Lung microvascular endothelial cell (primary cell): Measurements from ENCODE around the gene OLFML3. TPM values are rescaled to one million over a fixed set of nuclear protein-coding genes. Genes with fewer than 3 reads are reported as not detected.
A peak's percentile ranks its signal among the peaks of the same experiment; 100 is the strongest.

Experiments
- DNase-seq, 2 donors: peaks; one replicate each; pipeline versions ENCODE4 v3.0.0 to v3.0.0-alpha.2; 2010; ENCODE audit warnings: low read depth in 2 of 2
- total RNA-seq: library from RNA; depleted of rRNA; stranded (reverse); fragments of >200 nt; gene quantifications from 2 replicates; pipeline ENCODE4 v1.2.1, GENCODE V29; 2014

Gene OLFML3, protein sequence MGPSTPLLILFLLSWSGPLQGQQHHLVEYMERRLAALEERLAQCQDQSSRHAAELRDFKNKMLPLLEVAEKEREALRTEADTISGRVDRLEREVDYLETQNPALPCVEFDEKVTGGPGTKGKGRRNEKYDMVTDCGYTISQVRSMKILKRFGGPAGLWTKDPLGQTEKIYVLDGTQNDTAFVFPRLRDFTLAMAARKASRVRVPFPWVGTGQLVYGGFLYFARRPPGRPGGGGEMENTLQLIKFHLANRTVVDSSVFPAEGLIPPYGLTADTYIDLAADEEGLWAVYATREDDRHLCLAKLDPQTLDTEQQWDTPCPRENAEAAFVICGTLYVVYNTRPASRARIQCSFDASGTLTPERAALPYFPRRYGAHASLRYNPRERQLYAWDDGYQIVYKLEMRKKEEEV
- 5.8 and 8.7 TPM in 2 replicates for total RNA-seq

DNA sequence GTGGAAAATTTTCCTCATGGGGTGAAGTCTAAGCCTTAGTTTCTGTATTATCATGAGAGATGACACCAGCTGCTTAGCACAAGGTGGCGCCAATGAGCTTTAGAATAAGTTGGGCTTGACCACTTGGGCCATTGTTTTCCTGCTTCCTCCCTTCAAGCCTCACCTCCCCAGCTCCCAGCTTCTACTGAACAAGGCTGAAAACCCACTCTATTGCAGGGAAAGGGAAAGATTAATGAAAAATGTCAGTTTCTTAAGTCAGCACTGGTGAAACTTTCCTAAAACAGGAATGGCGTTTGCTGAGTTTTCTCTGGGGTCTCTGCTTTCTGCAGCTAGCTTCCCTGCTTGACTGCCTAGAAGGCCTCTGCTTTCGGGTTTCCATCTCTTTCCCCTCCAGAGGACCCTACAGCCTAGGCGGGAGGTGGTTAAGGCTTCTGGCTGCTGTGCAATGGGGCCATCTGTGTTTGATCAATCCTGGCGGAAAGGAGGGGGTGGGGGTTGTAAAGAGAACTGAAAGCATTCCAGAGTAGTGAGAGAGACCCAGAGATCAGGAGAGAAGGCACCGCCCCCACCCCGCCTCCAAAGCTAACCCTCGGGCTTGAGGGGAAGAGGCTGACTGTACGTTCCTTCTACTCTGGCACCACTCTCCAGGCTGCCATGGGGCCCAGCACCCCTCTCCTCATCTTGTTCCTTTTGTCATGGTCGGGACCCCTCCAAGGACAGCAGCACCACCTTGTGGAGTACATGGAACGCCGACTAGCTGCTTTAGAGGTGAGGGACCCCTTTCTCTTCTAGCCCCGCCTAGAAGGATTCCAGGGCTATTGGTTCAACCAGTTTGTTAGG, at the start of gene OLFML3:
OLFML3 (plus strand) TSS at position 612 of the 840 bp plus-strand sequence; CDS start at position 655, 43 bp downstream.
- peak; percentile 91 to 92 for DNase-seq

DNA sequence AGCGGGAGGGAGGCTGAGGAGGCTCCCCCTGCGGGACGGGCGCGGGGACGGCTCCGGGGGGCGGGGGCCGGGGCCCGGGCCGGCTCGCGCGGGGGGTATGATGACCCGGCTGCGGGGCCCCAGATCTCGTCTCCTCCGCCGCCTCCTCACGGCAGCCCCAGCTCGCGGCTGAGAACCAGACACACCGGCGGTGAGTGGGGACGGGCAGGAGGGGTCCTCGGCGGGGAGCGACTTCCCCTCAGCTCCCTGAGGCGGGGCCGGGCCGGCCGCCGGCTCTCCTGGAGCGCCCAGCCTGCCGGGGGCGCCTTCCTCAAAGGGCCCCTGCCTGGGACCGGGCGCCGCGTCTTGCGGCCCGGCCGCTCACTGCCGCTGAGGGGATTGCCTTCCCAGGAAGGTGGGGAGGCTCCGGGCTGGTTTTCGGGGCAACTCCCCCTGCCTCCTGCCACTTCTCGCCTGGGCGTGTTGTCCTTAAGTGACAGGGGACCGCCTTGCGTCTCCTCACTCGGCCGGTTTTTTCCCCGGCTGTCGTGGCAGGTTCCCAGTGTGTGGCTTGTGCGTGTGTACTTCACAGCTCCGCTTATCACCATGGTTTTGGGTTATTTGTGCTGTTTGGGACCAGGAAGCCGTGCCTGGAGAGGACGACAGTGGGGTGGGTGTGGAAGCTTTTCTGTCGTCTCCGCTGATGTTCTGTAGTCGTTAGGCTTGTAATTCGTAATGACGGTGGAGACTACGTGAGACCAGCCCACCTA, 49.4 kb upstream of the OLFML3 start:
- peak; percentile 54 to 56 for DNase-seq

DNA sequence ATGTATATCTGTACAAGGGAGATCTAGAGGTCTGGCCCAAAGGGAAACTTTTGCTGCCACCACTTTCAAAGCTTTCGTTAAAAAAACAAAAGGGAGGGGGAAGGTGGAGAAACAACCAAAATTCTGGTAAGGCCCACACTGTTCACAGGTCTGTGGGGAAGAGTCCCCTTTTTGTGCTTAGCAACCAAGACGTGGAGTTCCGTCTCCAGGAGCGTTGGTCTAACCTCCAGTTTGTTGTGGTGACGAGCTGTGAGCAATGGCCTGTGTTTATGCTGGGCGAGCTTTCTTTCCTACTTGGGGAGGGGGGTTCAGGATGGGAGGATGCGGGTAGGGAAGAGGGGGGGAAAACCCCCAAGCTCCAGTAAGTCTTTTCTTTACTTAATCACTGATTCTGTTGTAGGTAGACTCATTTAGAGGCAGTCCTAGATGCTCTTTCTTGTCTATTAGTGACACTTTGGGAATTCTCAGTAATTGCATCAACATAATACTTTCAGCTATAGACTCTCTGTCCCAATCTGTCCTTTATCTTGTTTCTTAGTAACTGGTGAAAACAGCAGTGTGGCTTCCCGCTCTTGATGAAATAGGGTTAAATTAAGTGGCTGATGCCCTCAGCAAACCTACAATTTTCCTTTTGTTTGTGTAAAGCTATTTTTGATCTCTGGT, 48.6 kb upstream of the OLFML3 start:
- DNase-seq = peak; percentile 48 to 95

DNA sequence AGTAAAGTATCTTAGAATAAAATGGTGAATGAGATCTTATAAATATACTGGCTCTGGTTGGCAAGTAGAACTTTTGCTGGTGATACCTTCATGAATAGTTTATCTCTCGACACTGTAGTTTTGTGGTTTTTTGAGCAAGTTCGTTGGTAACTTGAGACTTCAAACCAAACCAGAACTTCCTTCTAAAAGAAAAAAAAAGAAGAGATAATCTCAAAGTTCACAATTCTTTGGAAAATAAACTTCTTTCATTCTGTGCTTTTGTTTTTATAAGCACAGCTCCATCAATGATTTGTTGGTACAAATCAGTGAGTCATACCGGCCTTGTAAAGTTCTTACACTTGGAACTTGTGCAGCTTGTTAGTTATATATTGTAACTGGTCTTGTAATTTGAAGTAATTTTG, 47.8 kb upstream of the OLFML3 start:
- DNase-seq = peak; percentile 23 to 51

DNA sequence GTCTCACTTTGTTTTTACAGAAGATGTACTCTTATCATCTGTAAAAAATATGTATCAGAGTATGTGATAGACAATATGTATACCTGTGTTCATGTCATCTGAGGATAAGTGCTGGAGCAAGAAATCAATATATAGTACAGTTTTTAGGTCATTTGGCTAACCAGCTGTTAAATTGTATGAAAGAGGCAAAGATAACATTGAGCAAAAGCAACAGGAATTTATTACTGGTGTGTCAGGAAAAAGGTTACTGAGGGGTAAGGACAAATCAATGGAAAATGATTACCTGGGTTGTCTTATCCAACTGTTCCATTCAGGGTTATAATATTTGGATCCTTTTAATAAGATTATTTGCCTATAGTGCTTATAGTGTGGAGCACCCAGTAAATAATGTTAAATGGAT, 45.3 kb upstream of the OLFML3 start:
- DNase-seq = no peak

DNA sequence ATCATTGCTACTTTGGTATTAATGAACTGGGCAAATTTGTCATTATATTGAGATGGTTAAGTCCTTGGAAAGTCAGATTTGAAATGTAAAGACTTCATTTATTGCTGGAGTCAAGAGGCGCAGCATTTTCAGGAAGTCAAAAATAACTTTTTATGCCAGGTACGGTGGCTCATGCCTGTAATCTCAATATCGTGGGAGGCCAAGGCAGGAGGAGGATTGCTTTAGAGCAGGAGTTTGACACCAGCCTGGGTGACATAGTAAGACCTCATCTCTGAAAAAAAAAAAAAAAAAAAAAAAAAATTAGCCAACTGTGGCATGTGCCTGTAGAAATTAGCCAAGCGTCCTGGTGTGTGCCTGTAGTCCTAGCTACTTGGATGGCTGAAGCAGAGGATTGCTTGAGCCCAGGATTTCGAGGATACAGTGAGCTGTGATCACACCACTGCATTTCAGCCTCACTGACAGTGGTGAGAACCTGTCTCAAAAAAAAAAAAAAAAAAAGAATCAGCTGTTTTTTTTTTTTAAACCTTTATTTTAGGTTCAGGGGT, 44.7 kb upstream of the OLFML3 start:
- DNase-seq = no peak

DNA sequence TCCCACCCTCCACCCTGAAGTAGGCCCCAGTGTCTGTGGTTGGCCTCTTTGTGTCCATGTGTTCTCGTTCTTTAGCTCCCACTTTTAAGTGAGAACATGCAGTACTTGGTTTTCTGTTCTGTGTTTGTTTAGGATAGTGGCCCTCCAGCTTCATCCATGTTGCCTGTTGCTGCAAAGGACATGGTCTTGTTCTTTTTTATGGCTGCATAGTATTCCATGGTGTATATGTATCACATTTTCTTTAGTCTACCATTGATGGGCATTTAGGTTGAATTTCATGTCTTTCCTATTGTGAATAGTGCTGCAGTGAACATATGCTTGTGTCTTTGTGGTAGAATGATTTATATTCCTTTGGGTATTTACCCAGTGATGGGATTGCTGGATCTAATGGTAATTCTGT, 44.1 kb upstream of the OLFML3 start:
- no peak for DNase-seq

DNA sequence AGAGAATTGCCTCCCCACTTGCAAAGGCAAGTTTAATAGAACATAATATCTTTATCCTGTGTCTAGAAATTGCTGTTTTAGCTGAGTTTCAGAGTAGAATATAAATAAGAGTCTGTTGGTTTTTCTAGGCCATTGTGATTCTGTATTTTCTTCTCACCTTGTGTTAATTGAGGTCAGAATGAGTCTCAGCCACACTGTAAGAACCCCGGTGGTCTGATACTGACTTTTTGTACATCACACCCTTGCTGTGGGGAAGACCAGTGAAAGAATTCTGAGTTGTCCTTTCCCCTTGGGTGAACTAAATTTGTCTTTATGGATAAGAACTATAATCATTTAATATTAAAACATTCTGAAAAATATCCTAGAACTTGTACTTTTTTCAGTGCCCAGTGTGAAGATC, 43.3 kb upstream of the OLFML3 start:
- no peak for DNase-seq

DNA sequence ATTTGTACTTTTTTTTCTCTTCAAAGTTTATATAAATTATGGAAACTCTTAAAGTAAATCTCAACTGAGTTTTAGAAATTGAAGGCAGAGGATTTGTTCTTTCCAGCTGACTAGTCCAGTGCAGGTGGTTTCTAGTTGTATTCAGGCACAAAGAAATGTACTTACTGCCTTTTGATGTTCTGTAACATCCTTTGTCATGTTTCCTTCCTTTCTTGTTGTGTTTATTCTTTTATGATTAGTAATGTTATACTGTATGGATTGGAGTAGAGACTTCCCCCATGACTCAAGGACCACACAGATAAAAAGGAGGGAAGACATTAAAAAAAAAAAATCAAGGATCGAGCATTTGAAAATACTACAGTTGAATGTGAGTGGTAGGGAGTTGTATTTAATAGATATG, 42.1 kb upstream of the OLFML3 start:
- DNase-seq = peak; percentile 32 to 67

DNA sequence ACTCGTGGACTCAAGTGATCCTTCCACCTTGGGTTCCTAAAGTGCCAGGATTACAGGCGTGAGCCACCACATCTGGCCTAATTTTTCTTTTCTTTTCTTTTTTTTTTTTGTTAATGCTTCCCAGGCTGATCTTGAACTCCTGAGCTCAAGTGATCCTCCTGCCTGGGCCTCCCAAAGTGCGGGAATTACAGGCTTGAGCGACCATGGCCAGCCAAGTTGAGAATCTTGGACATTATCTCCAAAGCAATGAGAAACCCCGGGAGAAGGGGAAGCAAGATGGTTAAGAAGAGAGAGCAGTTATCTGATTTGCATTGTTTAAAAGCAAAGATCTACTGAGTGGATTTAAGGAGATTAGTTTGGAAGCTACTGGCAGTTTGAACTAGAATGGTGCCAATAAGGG, 41.1 kb upstream of the OLFML3 start:
- DNase-seq = no peak

DNA sequence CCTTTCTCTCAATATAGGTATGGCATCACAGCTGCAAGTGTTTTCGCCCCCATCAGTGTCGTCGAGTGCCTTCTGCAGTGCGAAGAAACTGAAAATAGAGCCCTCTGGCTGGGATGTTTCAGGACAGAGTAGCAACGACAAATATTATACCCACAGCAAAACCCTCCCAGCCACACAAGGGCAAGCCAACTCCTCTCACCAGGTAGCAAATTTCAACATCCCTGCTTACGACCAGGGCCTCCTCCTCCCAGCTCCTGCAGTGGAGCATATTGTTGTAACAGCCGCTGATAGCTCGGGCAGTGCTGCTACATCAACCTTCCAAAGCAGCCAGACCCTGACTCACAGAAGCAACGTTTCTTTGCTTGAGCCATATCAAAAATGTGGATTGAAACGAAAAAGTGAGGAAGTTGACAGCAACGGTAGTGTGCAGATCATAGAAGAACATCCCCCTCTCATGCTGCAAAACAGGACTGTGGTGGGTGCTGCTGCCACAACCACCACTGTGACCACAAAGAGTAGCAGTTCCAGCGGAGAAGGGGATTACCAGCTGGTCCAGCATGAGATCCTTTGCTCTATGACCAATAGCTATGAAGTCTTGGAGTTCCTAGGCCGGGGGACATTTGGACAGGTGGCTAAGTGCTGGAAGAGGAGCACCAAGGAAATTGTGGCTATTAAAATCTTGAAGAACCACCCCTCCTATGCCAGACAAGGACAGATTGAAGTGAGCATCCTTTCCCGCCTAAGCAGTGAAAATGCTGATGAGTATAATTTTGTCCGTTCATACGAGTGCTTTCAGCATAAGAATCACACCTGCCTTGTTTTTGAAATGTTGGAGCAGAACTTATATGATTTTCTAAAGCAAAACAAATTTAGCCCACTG, 38.7 kb upstream of the OLFML3 start:
- DNase-seq = no peak

DNA sequence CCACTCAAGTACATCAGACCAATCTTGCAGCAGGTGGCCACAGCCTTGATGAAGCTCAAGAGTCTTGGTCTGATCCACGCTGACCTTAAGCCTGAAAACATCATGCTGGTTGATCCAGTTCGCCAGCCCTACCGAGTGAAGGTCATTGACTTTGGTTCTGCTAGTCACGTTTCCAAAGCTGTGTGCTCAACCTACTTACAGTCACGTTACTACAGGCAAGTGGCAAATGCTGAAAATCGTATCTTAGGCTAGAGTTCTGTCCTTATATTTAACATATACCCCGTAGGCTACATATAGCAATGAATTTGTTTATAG, 38.1 kb upstream of the OLFML3 start:
- DNase-seq = no peak

DNA sequence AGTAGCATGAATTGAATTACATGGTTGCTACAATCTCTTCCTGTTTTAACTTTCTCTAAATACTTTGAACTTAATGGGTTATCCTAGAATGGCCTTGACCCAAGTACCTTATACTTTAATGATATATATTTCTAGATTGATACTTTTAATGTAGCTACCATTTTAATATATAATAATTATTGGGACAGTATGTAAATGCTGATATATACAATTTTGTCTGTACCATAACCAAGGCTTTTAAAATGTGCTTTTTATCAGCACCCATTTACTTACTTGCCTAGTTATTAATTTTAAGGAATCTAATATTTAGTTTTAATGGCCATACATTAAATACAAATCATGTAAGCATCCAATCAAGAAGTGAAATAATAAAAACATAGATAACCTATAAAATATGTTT, 36.7 kb upstream of the OLFML3 start:
- DNase-seq = no peak

DNA sequence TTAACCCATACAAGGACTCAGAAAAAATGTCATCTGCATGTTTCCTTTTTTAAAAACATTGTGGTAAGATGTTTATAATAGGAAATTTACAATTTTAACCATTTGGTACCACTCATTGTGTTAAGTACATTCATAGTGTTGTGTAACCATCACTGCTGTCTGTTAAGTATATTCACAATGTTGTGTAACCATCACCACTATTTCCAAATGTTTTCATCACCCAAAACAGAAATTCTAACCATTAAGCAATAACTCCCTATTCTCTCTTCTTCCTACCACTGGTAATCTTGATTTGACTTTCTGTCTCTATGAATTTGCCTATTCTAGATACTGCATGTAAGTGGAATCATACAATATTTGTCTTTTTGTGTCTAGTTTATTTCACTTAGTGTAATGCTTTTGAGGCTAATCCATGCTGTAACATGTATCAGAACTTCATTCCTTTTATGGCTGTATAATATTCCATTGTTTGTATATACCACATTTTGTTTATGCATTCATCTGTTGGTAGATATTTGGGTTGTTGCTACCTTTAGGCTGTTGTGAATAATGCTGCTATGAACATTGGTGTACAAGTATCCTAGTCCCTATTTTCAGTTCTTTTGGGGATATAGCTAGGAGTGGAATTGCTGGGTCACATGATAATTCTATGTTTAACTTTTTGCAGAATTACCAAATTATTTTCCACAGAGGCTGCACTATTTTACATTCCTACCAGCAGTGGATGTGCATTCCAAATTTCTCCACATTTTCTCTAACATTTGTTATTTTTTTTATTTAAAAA, 36.1 kb upstream of the OLFML3 start:
- DNase-seq = no peak

DNA sequence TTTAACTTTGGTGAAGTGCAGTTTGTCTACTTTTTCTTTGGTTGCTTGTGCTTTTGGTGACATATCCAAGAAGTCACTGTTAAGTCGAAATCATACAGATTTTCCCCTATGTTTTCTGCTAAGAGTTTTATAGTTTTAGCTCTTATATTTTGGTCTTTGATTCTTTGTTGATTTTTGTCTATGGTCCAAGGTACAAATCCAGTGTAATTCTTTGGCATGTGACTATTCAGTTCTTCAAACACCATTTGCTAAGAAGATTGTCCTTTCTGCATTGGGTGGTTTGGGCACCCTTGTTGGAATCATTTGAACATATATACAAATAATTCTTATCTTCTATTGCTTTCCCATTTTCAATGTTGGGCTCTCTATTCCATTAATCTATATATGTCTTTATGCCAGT, 33.9 kb upstream of the OLFML3 start:
- no peak for DNase-seq

DNA sequence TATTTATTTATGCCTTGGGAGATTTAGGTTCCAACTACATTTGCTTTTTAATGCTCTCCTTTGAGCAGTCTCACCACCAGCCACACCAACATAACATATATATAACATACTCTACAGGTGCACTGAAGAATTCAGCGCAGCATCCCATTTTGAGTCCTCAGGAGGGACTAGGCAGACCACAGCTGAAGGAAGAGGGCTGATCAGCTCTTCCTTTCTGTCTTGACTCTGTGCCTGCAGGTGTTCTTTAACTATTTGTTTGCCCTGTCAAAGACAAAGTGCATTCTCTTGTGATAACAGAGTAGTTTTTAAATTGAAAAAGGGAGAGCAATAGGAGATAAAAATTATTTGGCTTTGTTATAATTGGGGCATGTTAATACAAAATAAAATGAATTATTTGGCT, 33.2 kb upstream of the OLFML3 start:
- DNase-seq = no peak

DNA sequence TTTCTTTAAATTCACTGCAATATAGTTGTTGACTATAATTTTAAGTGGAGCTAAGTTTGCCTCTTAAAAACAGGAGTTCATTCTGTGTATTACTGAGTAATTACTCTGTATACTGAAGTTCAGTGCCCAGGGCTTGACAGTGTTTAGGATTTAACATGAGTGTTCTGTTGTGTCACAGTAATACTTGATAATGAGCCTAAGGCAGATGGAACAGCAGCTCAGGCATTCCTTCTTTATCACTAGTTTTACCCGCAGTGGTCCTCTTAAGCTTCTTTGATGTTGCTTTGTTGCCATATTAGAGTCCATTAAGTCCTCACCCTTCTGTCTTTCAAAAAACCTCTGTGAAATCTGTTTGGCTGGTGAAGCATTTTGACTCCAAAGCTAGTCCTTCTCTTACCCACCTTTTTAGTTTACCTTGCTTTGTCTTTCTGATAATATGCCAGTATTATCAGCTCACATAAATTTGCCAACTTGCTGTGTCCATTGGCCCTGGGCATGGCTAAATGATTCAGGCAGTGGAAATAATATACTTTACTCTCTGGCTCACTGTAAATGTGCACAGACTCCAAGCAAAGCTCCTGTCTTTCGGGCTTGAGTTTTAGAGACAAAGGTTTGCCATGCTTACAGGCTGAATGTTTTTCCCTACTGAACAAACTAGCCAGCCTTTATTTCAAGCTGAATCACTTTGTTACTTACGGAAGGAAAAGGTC, 32.4 kb upstream of the OLFML3 start:
- DNase-seq = peak; percentile 29 to 37

DNA sequence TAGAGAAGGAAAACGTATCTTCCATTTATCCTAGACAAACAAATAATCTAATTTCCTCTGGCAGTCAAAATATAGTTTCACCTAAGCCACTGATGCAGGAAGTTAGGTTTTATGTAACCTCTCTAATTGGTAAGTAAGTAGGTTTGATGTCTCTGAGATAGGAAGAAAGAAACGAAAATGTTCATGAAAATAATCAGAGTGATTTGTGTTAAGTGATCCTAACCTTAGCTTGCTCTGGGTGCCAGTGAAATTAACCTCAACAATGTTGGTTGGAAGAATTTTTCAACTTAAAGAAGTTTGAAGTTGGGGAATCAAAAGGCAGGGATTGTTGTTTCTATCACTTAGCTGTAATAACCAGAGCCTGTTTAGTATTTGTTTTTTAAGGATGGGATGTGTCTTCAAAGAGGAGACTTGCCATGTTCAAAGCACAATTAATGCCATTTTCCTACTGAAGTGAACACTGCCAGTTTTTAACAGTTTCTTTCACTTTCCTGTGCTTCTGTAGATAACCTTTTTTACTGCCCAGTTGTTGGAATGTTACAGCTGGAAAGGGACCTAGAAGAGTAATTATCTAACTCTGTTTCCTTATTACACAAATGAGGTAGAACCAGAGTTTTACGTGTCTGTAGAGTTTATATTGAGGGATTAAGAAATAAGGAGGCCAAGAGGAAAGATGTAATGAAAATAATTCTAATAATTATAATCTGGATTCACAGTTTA, 31.7 kb upstream of the OLFML3 start:
- DNase-seq = peak; percentile 6 to 42
